NCI-H1092 treated with DMSO at 0.1 percent for 48 hours (cell line): ENCODE results near the gene LANCL1.

Experiments used
- DNase-seq: peaks from one replicate; lab custom pipeline; 2025; lab: John Stamatoyannopoulos, UW

Gene LANCL1

DNA sequence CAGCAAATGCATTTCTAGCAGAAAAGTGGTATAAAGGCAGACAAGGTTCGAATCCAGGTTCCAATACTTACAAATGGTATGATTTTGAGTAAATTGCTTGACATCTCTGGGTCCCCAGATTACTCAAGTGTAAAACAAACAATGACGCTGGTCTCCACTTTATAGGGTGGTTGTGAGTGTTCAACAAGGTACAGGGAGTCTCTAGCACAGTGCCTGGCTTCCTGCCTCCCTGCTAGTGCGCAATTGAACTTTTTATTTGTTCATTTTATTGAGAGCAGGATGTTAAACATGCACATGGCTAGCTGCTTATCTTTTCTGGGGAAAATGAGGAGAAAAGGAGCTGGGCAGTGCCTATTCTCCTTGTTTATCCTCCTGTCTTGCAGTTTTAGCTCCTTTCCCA is 86.7 kb downstream of the LANCL1 start:
- DNase-seq: no peak

DNA sequence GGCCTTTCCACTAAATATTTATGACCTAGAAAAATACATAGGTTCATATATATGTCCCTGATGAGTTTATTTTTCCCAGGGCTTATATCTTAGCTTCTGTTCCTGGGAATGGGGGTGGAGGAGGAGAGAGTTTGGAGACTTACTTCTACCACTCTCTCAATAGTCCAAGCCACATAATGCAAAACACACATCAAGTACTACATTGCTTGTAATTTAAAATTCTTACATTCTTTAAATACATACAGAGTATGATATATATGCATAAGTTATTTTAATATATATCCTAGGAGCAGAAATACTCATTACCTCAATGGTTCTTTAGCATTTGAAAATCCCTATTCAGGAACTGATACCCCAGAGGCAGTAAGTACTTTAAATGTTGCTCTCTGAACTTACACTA is 88.4 kb downstream of the LANCL1 start:
- no peak for DNase-seq

DNA sequence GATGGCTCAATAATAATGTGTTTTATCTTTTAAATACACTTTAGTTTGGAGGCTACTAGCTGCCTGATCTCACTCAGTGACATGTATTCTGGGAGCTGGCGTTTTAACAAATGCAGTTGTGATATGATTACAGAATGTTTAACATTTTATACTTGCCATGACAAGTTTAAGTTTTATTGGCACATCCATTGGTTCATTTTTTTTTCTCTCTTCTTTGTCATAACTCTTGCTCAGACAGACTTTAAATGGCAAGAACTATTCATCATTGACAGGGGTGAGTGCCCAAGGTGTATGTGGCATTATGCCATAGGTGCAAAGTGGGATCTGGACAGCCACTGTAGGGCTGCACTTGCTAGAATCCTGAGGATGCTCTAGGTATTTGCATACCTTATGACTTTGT is 89.5 kb downstream of the LANCL1 start:
- DNase-seq: no peak
